Sigmoid colon (tissue), 4 donors: ENCODE results near the gene ACAP2.

Experiments used
- EP300 ChIP-seq, 4 donors: sonication (generic); formaldehyde crosslinking; IDR thresholded peaks; one replicate each; pipeline ENCODE4 v1.6.1; 2017; ENCODE audit warnings: antibody characterized with exemption in 4 of 4
- POLR2A ChIP-seq, 2 donors: fragments of 450-650 bp; IDR thresholded peaks; one replicate each; pipeline ENCODE4 v1.6.1; 2016; ENCODE audit warnings: antibody characterized with exemption in 2 of 2, mild to moderate bottlenecking in 2 of 2, moderate library complexity in 2 of 2
- POLR2AphosphoS5 ChIP-seq, 4 donors: sonication (generic); formaldehyde crosslinking; IDR thresholded peaks; one replicate each; pipeline ENCODE4 v1.6.1; 2017; ENCODE audit warnings: antibody characterized with exemption in 4 of 4
- TF ChIP-seq, protein P1 (sequence below), 4 experiments: fragments of 450-650 bp in 3 of 4; fragments of 200-600 bp in 1 of 4; IDR thresholded peaks; one replicate each; pipeline ENCODE4 v1.5.1; 2016 to 2019; ENCODE audit warnings: antibody characterized with exemption in 4 of 4, mild to moderate bottlenecking in 3 of 4, moderate library complexity in 2 of 4

DNA sequence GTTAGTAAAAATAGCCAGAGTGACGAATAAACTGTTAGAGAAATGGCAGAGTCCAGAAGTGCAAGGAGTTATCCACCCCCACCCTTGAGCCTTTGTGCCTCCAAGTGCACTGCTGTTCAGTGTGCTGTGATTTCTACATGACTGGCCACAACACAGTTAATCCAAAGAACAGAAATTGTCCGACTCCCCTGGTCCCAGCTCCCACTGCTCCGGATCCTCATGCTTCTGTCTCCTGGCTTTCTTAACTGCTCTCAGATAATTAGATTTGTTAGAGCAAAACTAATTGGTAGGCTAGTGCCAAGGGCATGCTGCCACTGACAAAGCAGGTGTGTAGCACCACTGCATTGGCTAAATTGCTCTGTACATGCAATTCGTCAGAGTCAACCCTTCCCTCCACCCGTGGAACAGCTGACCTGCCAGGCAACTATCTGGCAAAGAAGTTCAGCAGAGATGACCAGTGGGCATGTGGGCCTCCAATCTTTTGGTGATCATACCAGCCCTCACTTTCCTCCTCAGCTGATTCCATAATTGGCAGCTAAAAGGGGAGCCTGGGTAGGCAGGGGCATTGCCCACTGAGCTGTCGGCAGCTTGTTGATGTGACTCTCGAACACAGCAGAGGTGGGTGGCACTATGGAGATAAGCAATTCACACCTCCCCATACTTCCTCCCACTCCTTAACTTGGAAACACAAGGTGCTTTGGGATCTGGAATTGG lies 18.9 kb upstream of the ACAP2 start:
- no peak for TF ChIP-seq POLR2A (IDR thresholded peaks at IDR 0.05)
- TF ChIP-seq EP300 (IDR thresholded peaks at IDR 0.05): no peak
- TF ChIP-seq, protein P1, sequence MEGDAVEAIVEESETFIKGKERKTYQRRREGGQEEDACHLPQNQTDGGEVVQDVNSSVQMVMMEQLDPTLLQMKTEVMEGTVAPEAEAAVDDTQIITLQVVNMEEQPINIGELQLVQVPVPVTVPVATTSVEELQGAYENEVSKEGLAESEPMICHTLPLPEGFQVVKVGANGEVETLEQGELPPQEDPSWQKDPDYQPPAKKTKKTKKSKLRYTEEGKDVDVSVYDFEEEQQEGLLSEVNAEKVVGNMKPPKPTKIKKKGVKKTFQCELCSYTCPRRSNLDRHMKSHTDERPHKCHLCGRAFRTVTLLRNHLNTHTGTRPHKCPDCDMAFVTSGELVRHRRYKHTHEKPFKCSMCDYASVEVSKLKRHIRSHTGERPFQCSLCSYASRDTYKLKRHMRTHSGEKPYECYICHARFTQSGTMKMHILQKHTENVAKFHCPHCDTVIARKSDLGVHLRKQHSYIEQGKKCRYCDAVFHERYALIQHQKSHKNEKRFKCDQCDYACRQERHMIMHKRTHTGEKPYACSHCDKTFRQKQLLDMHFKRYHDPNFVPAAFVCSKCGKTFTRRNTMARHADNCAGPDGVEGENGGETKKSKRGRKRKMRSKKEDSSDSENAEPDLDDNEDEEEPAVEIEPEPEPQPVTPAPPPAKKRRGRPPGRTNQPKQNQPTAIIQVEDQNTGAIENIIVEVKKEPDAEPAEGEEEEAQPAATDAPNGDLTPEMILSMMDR (IDR thresholded peaks at IDR 0.05): no peak
- TF ChIP-seq POLR2AphosphoS5 (IDR thresholded peaks at IDR 0.05): no peak
